Measurements from ENCODE around the gene TMEM222.

- TF ChIP-seq, protein P1, sequence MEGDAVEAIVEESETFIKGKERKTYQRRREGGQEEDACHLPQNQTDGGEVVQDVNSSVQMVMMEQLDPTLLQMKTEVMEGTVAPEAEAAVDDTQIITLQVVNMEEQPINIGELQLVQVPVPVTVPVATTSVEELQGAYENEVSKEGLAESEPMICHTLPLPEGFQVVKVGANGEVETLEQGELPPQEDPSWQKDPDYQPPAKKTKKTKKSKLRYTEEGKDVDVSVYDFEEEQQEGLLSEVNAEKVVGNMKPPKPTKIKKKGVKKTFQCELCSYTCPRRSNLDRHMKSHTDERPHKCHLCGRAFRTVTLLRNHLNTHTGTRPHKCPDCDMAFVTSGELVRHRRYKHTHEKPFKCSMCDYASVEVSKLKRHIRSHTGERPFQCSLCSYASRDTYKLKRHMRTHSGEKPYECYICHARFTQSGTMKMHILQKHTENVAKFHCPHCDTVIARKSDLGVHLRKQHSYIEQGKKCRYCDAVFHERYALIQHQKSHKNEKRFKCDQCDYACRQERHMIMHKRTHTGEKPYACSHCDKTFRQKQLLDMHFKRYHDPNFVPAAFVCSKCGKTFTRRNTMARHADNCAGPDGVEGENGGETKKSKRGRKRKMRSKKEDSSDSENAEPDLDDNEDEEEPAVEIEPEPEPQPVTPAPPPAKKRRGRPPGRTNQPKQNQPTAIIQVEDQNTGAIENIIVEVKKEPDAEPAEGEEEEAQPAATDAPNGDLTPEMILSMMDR (IDR thresholded peaks at IDR 0.05; ENCODE audit: poor library complexity, severe bottlenecking): no peak
- TF ChIP-seq TAF1 (IDR thresholded peaks at IDR 0.05; ENCODE audit: low read depth): no peak
- TF ChIP-seq, protein P2, sequence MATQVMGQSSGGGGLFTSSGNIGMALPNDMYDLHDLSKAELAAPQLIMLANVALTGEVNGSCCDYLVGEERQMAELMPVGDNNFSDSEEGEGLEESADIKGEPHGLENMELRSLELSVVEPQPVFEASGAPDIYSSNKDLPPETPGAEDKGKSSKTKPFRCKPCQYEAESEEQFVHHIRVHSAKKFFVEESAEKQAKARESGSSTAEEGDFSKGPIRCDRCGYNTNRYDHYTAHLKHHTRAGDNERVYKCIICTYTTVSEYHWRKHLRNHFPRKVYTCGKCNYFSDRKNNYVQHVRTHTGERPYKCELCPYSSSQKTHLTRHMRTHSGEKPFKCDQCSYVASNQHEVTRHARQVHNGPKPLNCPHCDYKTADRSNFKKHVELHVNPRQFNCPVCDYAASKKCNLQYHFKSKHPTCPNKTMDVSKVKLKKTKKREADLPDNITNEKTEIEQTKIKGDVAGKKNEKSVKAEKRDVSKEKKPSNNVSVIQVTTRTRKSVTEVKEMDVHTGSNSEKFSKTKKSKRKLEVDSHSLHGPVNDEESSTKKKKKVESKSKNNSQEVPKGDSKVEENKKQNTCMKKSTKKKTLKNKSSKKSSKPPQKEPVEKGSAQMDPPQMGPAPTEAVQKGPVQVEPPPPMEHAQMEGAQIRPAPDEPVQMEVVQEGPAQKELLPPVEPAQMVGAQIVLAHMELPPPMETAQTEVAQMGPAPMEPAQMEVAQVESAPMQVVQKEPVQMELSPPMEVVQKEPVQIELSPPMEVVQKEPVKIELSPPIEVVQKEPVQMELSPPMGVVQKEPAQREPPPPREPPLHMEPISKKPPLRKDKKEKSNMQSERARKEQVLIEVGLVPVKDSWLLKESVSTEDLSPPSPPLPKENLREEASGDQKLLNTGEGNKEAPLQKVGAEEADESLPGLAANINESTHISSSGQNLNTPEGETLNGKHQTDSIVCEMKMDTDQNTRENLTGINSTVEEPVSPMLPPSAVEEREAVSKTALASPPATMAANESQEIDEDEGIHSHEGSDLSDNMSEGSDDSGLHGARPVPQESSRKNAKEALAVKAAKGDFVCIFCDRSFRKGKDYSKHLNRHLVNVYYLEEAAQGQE (IDR thresholded peaks at IDR 0.05; ENCODE audit: borderline replicate concordance): no peak
Observed at GRCh38 chr1:27366113-27366410, 44.1 kb downstream of the TMEM222 start.
